NCI-H146 treated with DMSO at 0.1 percent for 48 hours (cell line): ENCODE data around the gene MACC1.

Experiments
- DNase-seq: peaks from one replicate; lab custom pipeline; 2025; ENCODE audit not compliant: unreplicated experiment; lab: John Stamatoyannopoulos, UW

MACC1 gene

DNA sequence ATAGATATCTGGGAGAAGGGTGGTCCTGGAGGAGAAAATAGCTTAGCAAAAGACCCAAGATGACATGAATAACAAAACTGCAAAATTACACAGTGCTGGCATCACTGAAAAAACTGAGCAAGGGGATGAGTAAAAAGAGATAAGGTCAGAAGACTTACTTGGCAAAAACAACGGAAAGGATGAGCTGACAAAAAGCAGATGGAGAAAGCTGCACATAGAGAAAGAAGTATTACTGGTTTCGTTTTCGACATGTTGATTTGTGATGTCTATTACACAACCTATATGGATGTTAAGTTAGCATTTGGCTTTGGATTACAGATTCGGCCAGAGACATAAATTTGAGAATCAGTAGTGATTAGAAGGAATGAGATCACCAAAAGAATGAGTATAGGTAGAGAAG lies 132.1 kb downstream of the MACC1 start:
- no peak for DNase-seq
